Endothelial cell (in vitro differentiated cells): ENCODE data around the gene PPP1R14C. TPM values are rescaled to one million over a fixed set of nuclear protein-coding genes. Genes with fewer than 3 reads are reported as not detected.

Experiments
- DNase-seq: peaks from one replicate; pipeline ENCODE4 v3.0.0; 2021; ENCODE audit warnings: low spot score
- H3K27ac Mint-ChIP-seq: one replicate; pipeline ENCODE4 v1.8.0; 2021; ENCODE audit warnings: mixed read lengths, inconsistent platforms; ENCODE audit not compliant: unreplicated experiment
- H3K27me3 Mint-ChIP-seq: one replicate; pipeline ENCODE4 v1.8.0; 2021; ENCODE audit warnings: mild to moderate bottlenecking, moderate library complexity, mixed read lengths, inconsistent platforms; ENCODE audit not compliant: unreplicated experiment
- H3K36me3 Mint-ChIP-seq: one replicate; pipeline ENCODE4 v1.8.0; 2021; ENCODE audit warnings: mild to moderate bottlenecking, low read depth, mixed read lengths, inconsistent platforms; ENCODE audit not compliant: unreplicated experiment
- H3K4me1 Mint-ChIP-seq: one replicate; pipeline ENCODE4 v1.8.0; 2021; ENCODE audit warnings: mild to moderate bottlenecking, mixed read lengths, inconsistent platforms; ENCODE audit not compliant: unreplicated experiment
- H3K4me3 Mint-ChIP-seq: one replicate; pipeline ENCODE4 v1.8.0; 2021; ENCODE audit warnings: mild to moderate bottlenecking, mixed read lengths, inconsistent platforms; ENCODE audit not compliant: unreplicated experiment
- H3K9me3 Mint-ChIP-seq: one replicate; pipeline ENCODE4 v1.8.0; 2021; ENCODE audit warnings: mixed read lengths, inconsistent platforms; ENCODE audit not compliant: unreplicated experiment
- CTCF ChIP-seq: fragments of 200-600 bp; sonication (generic); IDR thresholded peaks from one replicate; pipeline ENCODE4 v1.5.0; 2021; ENCODE audit warnings: antibody characterized with exemption; ENCODE audit not compliant: unreplicated experiment
- total RNA-seq: library from RNA; stranded (reverse); fragmentation: NEBNext Ultra II Directional; extraction: Animal tissue kit (Norgen Biotek cat#: 25700); gene quantifications from one replicate; pipeline ENCODE4 v1.2.1, GENCODE V29; 2021; ENCODE audit not compliant: unreplicated experiment

PPP1R14C gene
- total RNA-seq, 1 donor from 2014 or later = 2.5 TPM

GRCh38 chr6:150100745-150101144 lies 42.1 kb upstream of the PPP1R14C start:
- Mint-ChIP-seq H3K27me3 (no peaks in the 10 kb centered on the region), H3K36me3 (no peaks in the 10 kb centered on the region), H3K9me3 (no peaks in the 10 kb centered on the region), H3K4me1 (no peaks in the 10 kb centered on the region), H3K4me3 (no peak overlapping the region), H3K27ac (no peak overlapping the region)
- no peak for TF ChIP-seq CTCF
- no peak for DNase-seq

- Mint-ChIP-seq H3K4me3 (no peak overlapping the region), H3K27me3 (peaks cover 1% of the 10 kb centered on the region), H3K36me3 (no peaks in the 10 kb centered on the region), H3K27ac (no peak overlapping the region), H3K9me3 (no peaks in the 10 kb centered on the region), H3K4me1 (no peaks in the 10 kb centered on the region)
- no peak for TF ChIP-seq CTCF
- no peak for DNase-seq
Observed at GRCh38 chr6:150102750-150103270, 40.0 kb upstream of the PPP1R14C start.

- DNase-seq = no peak
- H3K4me3 Mint-ChIP-seq = no peak overlapping the region
- no peak for TF ChIP-seq CTCF
- H3K36me3 Mint-ChIP-seq = no peaks in the 10 kb centered on the region
- no peaks in the 10 kb centered on the region for H3K4me1 Mint-ChIP-seq
- H3K9me3 Mint-ChIP-seq = no peaks in the 10 kb centered on the region
- H3K27ac Mint-ChIP-seq = no peak overlapping the region
- peaks cover 4% of the 10 kb centered on the region for H3K27me3 Mint-ChIP-seq
Observed at GRCh38 chr6:150112233-150112632, 30.6 kb upstream of the PPP1R14C start.

GRCh38 chr6:150115769-150116168 lies 27.1 kb upstream of the PPP1R14C start:
- no peaks in the 10 kb centered on the region for H3K9me3 Mint-ChIP-seq
- H3K27ac Mint-ChIP-seq = no peak overlapping the region
- peaks cover 2% of the 10 kb centered on the region for H3K27me3 Mint-ChIP-seq
- no peak for DNase-seq
- no peak for TF ChIP-seq CTCF
- H3K36me3 Mint-ChIP-seq = no peaks in the 10 kb centered on the region
- H3K4me1 Mint-ChIP-seq = peaks cover 17% of the 10 kb centered on the region
- no peak overlapping the region for H3K4me3 Mint-ChIP-seq

GRCh38 chr6:150116200-150116800 lies 26.5 kb upstream of the PPP1R14C start:
- Mint-ChIP-seq H3K36me3 (no peaks in the 10 kb centered on the region), H3K4me3 (no peak overlapping the region), H3K4me1 (peaks cover 17% of the 10 kb centered on the region), H3K9me3 (no peaks in the 10 kb centered on the region), H3K27me3 (peaks cover 2% of the 10 kb centered on the region), H3K27ac (no peak overlapping the region)
- no peak for DNase-seq
- no peak for TF ChIP-seq CTCF
